HepG2 (cell line): ENCODE data around the gene CFL1. TPM values are rescaled to one million over a fixed set of nuclear protein-coding genes. Genes with fewer than 3 reads are reported as not detected.

Experiments used
- ATAC-seq: fragments of 200-7000 bp; cut with Tn5 transposase; 3 replicates; pipeline ENCODE4 v1.9.1; 2020; ENCODE audit warnings: mild to moderate bottlenecking, moderate library complexity
- BruUV-seq: library from RNA; stranded (reverse); fragments of 400-500 nt; replicated peaks from 2 replicates; lab custom pipeline; 2021; lab: Mats Ljungman, UMichigan
- CTCF ChIA-PET: fragments of 300-600 bp; formaldehyde crosslinking; extraction: SDS; loops from one replicate; lab custom pipeline; 2021; ENCODE audit warnings: low total read pairs, inconsistent platforms, low intra/inter-chr PET ratio; lab: Yijun Ruan, JAX
- POLR2A ChIA-PET: fragments of 350-600 bp; sonication (Branson Sonifier 250); formaldehyde crosslinking; loops from one replicate; lab custom pipeline; 2020; ENCODE audit warnings: antibody characterized with exemption, inconsistent platforms; lab: Yijun Ruan, JAX
- DNase-seq: peaks from one replicate; pipeline ENCODE4 v3.0.0-alpha.2; 2015; ENCODE audit warnings: low spot score
- FAIRE-seq: peaks from 3 replicates; lab custom pipeline; 2011; peaks lifted over from hg19 to GRCh38; lab: Jason Lieb, UNC
- H2AFZ ChIP-seq: one replicate; pipeline ENCODE4 v1.6.1; 2011; ENCODE audit warnings: low read length, inconsistent platforms
- H3K27ac ChIP-seq: fragments of 300-600 bp; 3 replicates; pipeline ENCODE4 v1.8.0; 2011; ENCODE audit warnings: mixed run types, mild to moderate bottlenecking, mixed read lengths, low read length, inconsistent platforms; ENCODE audit not compliant: insufficient read depth; ENCODE audit errors: extremely low read length
- H3K27me3 ChIP-seq, 2 experiments: fragments of 200-600 bp in 1 of 2; 2 replicates in 1 of 2; 3 replicates in 1 of 2; pipeline versions ENCODE4 v1.6.0 to v1.8.0; 2011; ENCODE audit warnings: low read length in 2 of 2, mild to moderate bottlenecking in 2 of 2, moderate library complexity in 2 of 2, inconsistent platforms in 1 of 2; ENCODE audit not compliant: insufficient read depth in 2 of 2, control insufficient read depth in 1 of 2
- H3K36me3 ChIP-seq, 2 experiments: fragments of 200-600 bp in 1 of 2; replicated peaks in 1 of 2; 2 replicates in 1 of 2; 3 replicates in 1 of 2; pipeline versions ENCODE4 v1.5.1 to v1.8.0; 2011; ENCODE audit warnings: low read length in 2 of 2, inconsistent platforms in 1 of 2; ENCODE audit not compliant: insufficient read depth in 2 of 2, control insufficient read depth in 1 of 2
- H3K4me1 ChIP-seq: 2 replicates; pipeline ENCODE4 v1.5.1; 2012; ENCODE audit warnings: low read length, inconsistent platforms; ENCODE audit not compliant: insufficient read depth
- H3K4me2 ChIP-seq: 2 replicates; pipeline ENCODE4 v1.6.0; 2011; ENCODE audit warnings: low read depth, low read length, inconsistent platforms
- H3K4me3 ChIP-seq, 3 experiments: fragments of 200-600 bp in 1 of 3; sonication (generic), shearing (Covaris generic) in 1 of 3; replicated peaks in 1 of 3; 2 replicates each; pipeline ENCODE4 v1.5.1; 2011 to 2016; ENCODE audit warnings: low read length in 3 of 3, inconsistent platforms in 2 of 3, low read depth in 2 of 3, mild to moderate bottlenecking in 2 of 3, control low read depth in 1 of 3, mixed read lengths in 1 of 3; ENCODE audit not compliant: insufficient read depth in 1 of 3
- H3K79me2 ChIP-seq: one replicate; pipeline ENCODE4 v1.6.1; 2011; ENCODE audit warnings: low read length, inconsistent platforms; ENCODE audit not compliant: insufficient read depth
- H3K9ac ChIP-seq: 2 replicates; pipeline ENCODE4 v1.6.0; 2011; ENCODE audit warnings: mild to moderate bottlenecking, low read depth, low read length, inconsistent platforms; ENCODE audit not compliant: insufficient read depth
- H3K9me3 ChIP-seq: 2 replicates; pipeline ENCODE4 v1.5.1; 2012; ENCODE audit warnings: mild to moderate bottlenecking, low read length
- H4K20me1 ChIP-seq: 2 replicates; pipeline ENCODE4 v1.6.0; 2011; ENCODE audit warnings: inconsistent platforms, mild to moderate bottlenecking, low read length, moderate library complexity; ENCODE audit not compliant: insufficient read depth
- CBX2 ChIP-seq, 2 experiments: fragments of 200-600 bp in 1 of 2; sonication (generic); formaldehyde crosslinking in 1 of 2; IDR thresholded peaks; 2 replicates each; pipeline versions ENCODE4 v1.7.0 to v1.8.1; 2018 to 2022; ENCODE audit warnings: low read depth in 2 of 2, low read length in 1 of 2, mild to moderate bottlenecking in 1 of 2, missing genetic modification reagents in 1 of 2
- CHD4 ChIP-seq: fragments of 200-600 bp; sonication (generic); IDR thresholded peaks from 2 replicates; pipeline ENCODE4 v1.7.0; 2017; ENCODE audit warnings: mild to moderate bottlenecking, low read length, borderline replicate concordance
- FOXM1 ChIP-seq: sonication (generic); formaldehyde crosslinking; IDR thresholded peaks from 2 replicates; pipeline ENCODE4 v1.5.0; 2020; ENCODE audit warnings: missing genetic modification reagents
- KLF12 ChIP-seq: sonication (generic); formaldehyde crosslinking; IDR thresholded peaks from 2 replicates; pipeline ENCODE4 v1.4.0; 2020; ENCODE audit warnings: missing genetic modification reagents, borderline replicate concordance
- NPAS2 ChIP-seq: sonication (generic); formaldehyde crosslinking; IDR thresholded peaks from 2 replicates; pipeline ENCODE4 v1.8.0; 2022; ENCODE audit warnings: mild to moderate bottlenecking, missing genetic modification reagents, borderline replicate concordance
- ZNF121 ChIP-seq: sonication (generic); formaldehyde crosslinking; IDR thresholded peaks from 2 replicates; pipeline ENCODE4 v1.5.0; 2020; ENCODE audit warnings: mild to moderate bottlenecking, missing genetic modification reagents
- WGBS: methylation state at CpG from one replicate; pipeline ENCODE4 v1.1.6; 2017; ENCODE audit warnings: low lambda C conversion rate; 5-methylcytosine and 5-hydroxymethylcytosine counted together
- in situ Hi-C: cut with HindIII; loops from 2 replicates; pipeline ENCODE4 v1.10.0; 2017; ENCODE audit warnings: low pct_unique_long_range_greater_than_20kb; ENCODE audit not compliant: extremely low pct_ligation_motif_present
- intact Hi-C: fragments of 100-400 bp; cut with micrococcal nuclease; formaldehyde crosslinking; loops from one replicate; pipeline ENCODE4 v1.10.0; 2022; ENCODE audit not compliant: unreplicated experiment
- polyA plus RNA-seq, 8 experiments: library from polyadenylated mRNA; depleted of rRNA in 3 of 8; stranded (reverse) in 7 of 8; unstranded in 1 of 8; fragments of >200 nt; fragmentation: Illumina TruSeq in 4 of 8; extraction: Trizol in 4 of 8; gene quantifications; 2 replicates each; pipeline versions ENCODE4 v1.2.1 to v1.2.3, GENCODE V29; 2011 to 2016; ENCODE audit warnings: low read depth in 4 of 8, missing spikeins in 1 of 8, mixed read lengths in 1 of 8; ENCODE audit not compliant: insufficient read depth in 1 of 8
- total RNA-seq, 5 experiments: library from RNA; depleted of rRNA; stranded (reverse); fragments of >200 nt; fragmentation: Illumina TruSeq; extraction: Trizol; gene quantifications; 2 replicates each; pipeline ENCODE4 v1.2.3, GENCODE V29; 2016; ENCODE audit warnings: low read depth in 1 of 5
- TF ChIP-seq, protein P1 (sequence below): sonication (generic); formaldehyde crosslinking; IDR thresholded peaks from 2 replicates; pipeline ENCODE4 v1.5.1; 2020; ENCODE audit warnings: mild to moderate bottlenecking, moderate library complexity, missing genetic modification reagents
- TF ChIP-seq, protein P2 (sequence below): sonication (generic); formaldehyde crosslinking; conservative IDR thresholded peaks from 2 replicates; pipeline ENCODE4 v1.8.0; 2022; ENCODE audit warnings: low read depth, missing genetic modification reagents
- TF ChIP-seq, protein P3 (sequence below): sonication (generic); formaldehyde crosslinking; IDR thresholded peaks from 2 replicates; pipeline ENCODE4 v1.8.0; 2022; ENCODE audit warnings: missing genetic modification reagents, mild to moderate bottlenecking, inconsistent platforms, borderline replicate concordance
- TF ChIP-seq, protein P4 (sequence below): IDR thresholded peaks from 2 replicates; pipeline ENCODE4 v1.6.1; 2016; ENCODE audit warnings: mild to moderate bottlenecking, missing biosample characterization, missing genetic modification reagents

The CFL1 gene
- total and polyA plus RNA-seq, 2 of the 13 experiments (the other 11 are each of a cell fraction or from before 2014, with no cell fraction given), result 379 to 383 TPM

DNA sequence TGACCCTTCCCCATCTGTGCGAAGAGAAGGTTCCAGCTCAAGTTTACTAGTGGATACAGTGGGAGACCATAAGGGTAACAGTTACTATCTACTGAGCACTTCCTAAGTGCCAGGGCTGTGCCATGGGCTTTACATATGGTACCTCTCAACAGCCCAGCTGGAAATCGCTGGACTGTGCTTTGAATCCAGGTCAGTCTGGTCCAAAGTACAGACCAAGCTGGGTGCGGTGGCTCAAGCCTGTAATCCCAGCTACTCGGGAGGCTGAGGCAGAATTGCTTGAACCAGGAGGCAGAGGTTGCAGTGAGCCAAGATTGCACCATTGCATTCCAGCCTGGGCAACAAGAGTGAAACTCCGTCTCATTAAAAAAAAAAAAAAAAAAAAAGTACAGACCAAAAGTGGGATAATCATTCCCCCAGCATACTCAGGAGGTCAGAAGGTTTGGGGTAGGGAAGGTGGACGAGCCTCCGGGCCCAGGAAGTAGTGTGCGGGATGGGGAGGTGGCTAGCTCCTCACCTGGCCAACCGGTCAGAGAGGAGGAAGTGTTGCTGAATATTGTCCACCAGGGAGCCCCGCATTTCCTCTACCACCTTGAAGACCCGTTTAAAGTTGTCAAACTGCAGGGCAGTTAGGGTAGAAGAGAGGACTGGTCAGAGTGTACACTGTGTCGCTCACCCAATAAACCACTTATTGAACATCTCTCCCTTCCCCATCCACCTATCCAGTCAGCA, 28.0 kb upstream of the CFL1 start (continued):
- TF ChIP-seq NPAS2 (CRISPR knock-in tag) (no peak), ZNF121 (CRISPR knock-in tag) (no peak), FOXM1 (CRISPR knock-in tag) (no peak), CBX2 (IDR thresholded peaks at IDR 0.05; ENCODE audit: low read depth, low read length) (no peak), CBX2 (CRISPR knock-in tag; IDR thresholded peaks at IDR 0.05; ENCODE audit: low read depth) (no peak), CHD4 (no peak)
- TF ChIP-seq, protein P1, sequence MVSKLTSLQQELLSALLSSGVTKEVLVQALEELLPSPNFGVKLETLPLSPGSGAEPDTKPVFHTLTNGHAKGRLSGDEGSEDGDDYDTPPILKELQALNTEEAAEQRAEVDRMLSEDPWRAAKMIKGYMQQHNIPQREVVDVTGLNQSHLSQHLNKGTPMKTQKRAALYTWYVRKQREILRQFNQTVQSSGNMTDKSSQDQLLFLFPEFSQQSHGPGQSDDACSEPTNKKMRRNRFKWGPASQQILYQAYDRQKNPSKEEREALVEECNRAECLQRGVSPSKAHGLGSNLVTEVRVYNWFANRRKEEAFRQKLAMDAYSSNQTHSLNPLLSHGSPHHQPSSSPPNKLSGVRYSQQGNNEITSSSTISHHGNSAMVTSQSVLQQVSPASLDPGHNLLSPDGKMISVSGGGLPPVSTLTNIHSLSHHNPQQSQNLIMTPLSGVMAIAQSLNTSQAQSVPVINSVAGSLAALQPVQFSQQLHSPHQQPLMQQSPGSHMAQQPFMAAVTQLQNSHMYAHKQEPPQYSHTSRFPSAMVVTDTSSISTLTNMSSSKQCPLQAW (CRISPR knock-in tag), result no peak
- TF ChIP-seq, protein P2, sequence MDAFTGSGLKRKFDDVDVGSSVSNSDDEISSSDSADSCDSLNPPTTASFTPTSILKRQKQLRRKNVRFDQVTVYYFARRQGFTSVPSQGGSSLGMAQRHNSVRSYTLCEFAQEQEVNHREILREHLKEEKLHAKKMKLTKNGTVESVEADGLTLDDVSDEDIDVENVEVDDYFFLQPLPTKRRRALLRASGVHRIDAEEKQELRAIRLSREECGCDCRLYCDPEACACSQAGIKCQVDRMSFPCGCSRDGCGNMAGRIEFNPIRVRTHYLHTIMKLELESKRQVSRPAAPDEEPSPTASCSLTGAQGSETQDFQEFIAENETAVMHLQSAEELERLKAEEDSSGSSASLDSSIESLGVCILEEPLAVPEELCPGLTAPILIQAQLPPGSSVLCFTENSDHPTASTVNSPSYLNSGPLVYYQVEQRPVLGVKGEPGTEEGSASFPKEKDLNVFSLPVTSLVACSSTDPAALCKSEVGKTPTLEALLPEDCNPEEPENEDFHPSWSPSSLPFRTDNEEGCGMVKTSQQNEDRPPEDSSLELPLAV (CRISPR knock-in tag), result no peak
- TF ChIP-seq, all 625 proteins: peak for 0

DNA sequence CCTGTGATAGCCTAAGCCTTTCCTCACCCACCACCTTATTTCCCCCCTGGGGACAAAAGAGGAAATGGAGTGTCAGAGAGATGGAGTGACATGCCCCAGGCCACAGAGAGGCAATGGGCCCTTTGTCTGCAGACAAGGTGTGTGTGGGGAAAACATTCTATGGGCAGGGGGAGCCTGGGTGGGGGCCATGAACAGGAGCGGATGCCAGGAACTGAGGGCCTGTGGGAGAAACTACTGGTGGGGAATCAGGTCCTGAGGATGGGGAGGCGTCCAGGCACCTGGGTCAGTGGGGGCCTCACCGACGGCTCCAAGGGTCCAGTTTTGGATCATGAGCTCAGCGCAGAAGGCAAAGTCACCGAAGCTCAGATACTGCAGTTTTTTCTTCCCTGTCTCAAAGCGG, 27.3 kb upstream of the CFL1 start:
- Histone ChIP-seq H3K36me3 (peaks cover 4 to 19% of the 10 kb centered on the region in 2 experiments; a peak in 4 of 5 replicates), H3K27ac (no peak overlapping the region), H3K9ac (no peak overlapping the region), H3K79me2 (no peaks in the 10 kb centered on the region), H3K4me3 (no peak overlapping the region), H2AFZ (no peak overlapping the region), H3K4me2 (no peak overlapping the region), H3K9me3 (no peaks in the 10 kb centered on the region), H4K20me1 (no peaks in the 10 kb centered on the region), H3K27me3 (no peaks in the 10 kb centered on the region; a peak in 1 of 5 replicates), H3K4me1 (peaks cover 54% of the 10 kb centered on the region)
- WGBS, result 95% methylated on average over 7 of the region's 7 CpGs
- in situ Hi-C loops (no loop called here), intact Hi-C loops (loop anchor here (5.0 kb wide), 1 partner anchor 47 kb away; no protein-coding TSS in a partner anchor)
- DNase-seq (no peak), FAIRE-seq (no peak), ATAC-seq (no peak)
- ChIA-PET POLR2A (interaction anchor here (0.6 to 1.7 kb wide), 7 partner anchors 11 to 141 kb away, joined by 3 to 11 read pairs (median 3); partner anchors contain the start of genes CFL1, FOSL1 and MUS81), CTCF (interaction anchor here (0.9 to 2.9 kb wide), 12 partner anchors 8 to 179 kb away, joined by 3 to 77 read pairs (median 5); partner anchors contain the start of genes FOSL1, KAT5 and MUS81)
- no TSS peak for BruUV-seq
- TF ChIP-seq, protein P3, sequence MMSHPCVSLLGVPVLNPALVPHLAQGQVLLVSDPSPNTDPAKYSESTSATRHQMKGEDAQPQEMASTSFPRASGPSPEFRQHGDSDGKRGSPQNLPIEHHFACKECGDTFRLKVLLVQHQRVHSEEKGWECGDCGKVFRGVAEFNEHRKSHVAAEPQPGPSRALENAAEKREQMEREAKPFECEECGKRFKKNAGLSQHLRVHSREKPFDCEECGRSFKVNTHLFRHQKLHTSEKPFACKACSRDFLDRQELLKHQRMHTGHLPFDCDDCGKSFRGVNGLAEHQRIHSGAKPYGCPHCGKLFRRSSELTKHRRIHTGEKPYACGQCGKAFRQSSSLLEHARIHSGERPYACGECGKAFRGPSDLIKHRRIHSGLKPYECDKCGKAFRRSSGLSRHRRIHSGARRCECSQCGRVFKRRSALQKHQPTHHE (CRISPR knock-in tag), result no peak
- TF ChIP-seq KLF12 (CRISPR knock-in tag), result no peak
- TF ChIP-seq, protein P4, sequence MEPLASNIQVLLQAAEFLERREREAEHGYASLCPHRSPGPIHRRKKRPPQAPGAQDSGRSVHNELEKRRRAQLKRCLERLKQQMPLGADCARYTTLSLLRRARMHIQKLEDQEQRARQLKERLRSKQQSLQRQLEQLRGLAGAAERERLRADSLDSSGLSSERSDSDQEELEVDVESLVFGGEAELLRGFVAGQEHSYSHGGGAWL (CRISPR knock-in tag), result no peak
